GM12864 (cell line): ENCODE results near the gene RNASET2.

ENCODE experiments used
- DNase-seq: peaks from one replicate; pipeline ENCODE4 v3.0.0-alpha.2; 2011; ENCODE audit warnings: low read depth
- H3K4me3 ChIP-seq: 2 replicates; pipeline ENCODE4 v1.5.1; 2011; ENCODE audit warnings: mild to moderate bottlenecking, low read depth, low read length, control low read depth
- CTCF ChIP-seq: IDR thresholded peaks from 2 replicates; pipeline ENCODE4 v1.5.1; 2011; ENCODE audit warnings: low read depth, mild to moderate bottlenecking, moderate library complexity, low read length, control low read depth, inconsistent platforms; ENCODE audit errors: missing control alignments

The RNASET2 gene

GRCh38 chr6:166937746-166938145, 18.6 kb downstream of the RNASET2 start:
- no peak for DNase-seq
- no peak overlapping the region for H3K4me3 ChIP-seq
- TF ChIP-seq CTCF, result no peak

GRCh38 chr6:166936079-166936787, 20.1 kb downstream of the RNASET2 start:
- DNase-seq, result no peak
- H3K4me3 ChIP-seq, result no peak overlapping the region
- TF ChIP-seq CTCF, result no peak

- no peak for DNase-seq
- TF ChIP-seq CTCF, result no peak
- H3K4me3 ChIP-seq, result no peak overlapping the region
Observed at GRCh38 chr6:166935353-166935752, 21.0 kb downstream of the RNASET2 start.

GRCh38 chr6:166934174-166934573, 22.2 kb downstream of the RNASET2 start:
- no peak for DNase-seq
- no peak for TF ChIP-seq CTCF
- no peak overlapping the region for H3K4me3 ChIP-seq

GRCh38 chr6:166933396-166933795, 23.0 kb downstream of the RNASET2 start:
- H3K4me3 ChIP-seq, result no peak overlapping the region
- TF ChIP-seq CTCF, result no peak
- no peak for DNase-seq

GRCh38 chr6:166932616-166933015, 23.7 kb downstream of the RNASET2 start:
- no peak overlapping the region for H3K4me3 ChIP-seq
- TF ChIP-seq CTCF, result no peak
- DNase-seq, result no peak

GRCh38 chr6:166932116-166932515, 24.2 kb downstream of the RNASET2 start:
- TF ChIP-seq CTCF, result no peak
- DNase-seq, result no peak
- no peak overlapping the region for H3K4me3 ChIP-seq
